MM.1S (cell line): ENCODE measurements around the gene PTPRN2.

Experiments used
- DNase-seq: peaks from one replicate; pipeline ENCODE4 v3.0.0-alpha.2; 2015
- H2AFZ ChIP-seq: fragments of 300-600 bp; sonication (generic); 2 replicates; pipeline ENCODE4 v1.6.0; 2016; ENCODE audit warnings: antibody characterized with exemption, low read length
- H3F3A ChIP-seq: fragments of 300-600 bp; sonication (generic); 2 replicates; pipeline ENCODE4 v1.6.1; 2016; ENCODE audit warnings: mild to moderate bottlenecking, antibody characterized with exemption, low read length, moderate library complexity, mixed read lengths; ENCODE audit not compliant: insufficient read depth
- H3K27ac ChIP-seq: fragments of 300-600 bp; sonication (generic); 2 replicates; pipeline ENCODE4 v1.5.1; 2016; ENCODE audit warnings: mild to moderate bottlenecking, low read length
- H3K27me3 ChIP-seq: fragments of 300-600 bp; sonication (generic); replicated peaks from 2 replicates; pipeline ENCODE4 v1.6.0; 2016; ENCODE audit warnings: low read length; ENCODE audit not compliant: insufficient read depth
- H3K36me3 ChIP-seq: fragments of 300-600 bp; sonication (generic); replicated peaks from 2 replicates; pipeline ENCODE4 v1.6.1; 2016; ENCODE audit warnings: mild to moderate bottlenecking, low read length, mixed read lengths; ENCODE audit not compliant: insufficient read depth
- H3K4me1 ChIP-seq: fragments of 300-600 bp; sonication (generic); 2 replicates; pipeline ENCODE4 v1.6.1; 2016; ENCODE audit warnings: low read length, mixed read lengths
- H3K4me2 ChIP-seq: fragments of 300-600 bp; sonication (generic); 2 replicates; pipeline ENCODE4 v1.6.0; 2016; ENCODE audit warnings: low read depth, low read length
- H3K4me3 ChIP-seq: fragments of 300-600 bp; sonication (generic); 2 replicates; pipeline ENCODE4 v1.5.1; 2016; ENCODE audit warnings: low read length, mixed read lengths
- H3K79me2 ChIP-seq: fragments of 300-600 bp; sonication (generic); 2 replicates; pipeline ENCODE4 v1.6.1; 2016; ENCODE audit warnings: mixed run types, low read length, mixed read lengths
- H3K9ac ChIP-seq: fragments of 300-600 bp; sonication (generic); 2 replicates; pipeline ENCODE4 v1.6.1; 2016; ENCODE audit warnings: low read length, mixed read lengths
- H3K9me2 ChIP-seq: fragments of 300-600 bp; sonication (generic); replicated peaks from 2 replicates; pipeline ENCODE4 v1.6.1; 2016; ENCODE audit warnings: mild to moderate bottlenecking, low read length, mixed read lengths; ENCODE audit not compliant: insufficient read depth
- H3K9me3 ChIP-seq: fragments of 300-600 bp; sonication (generic); replicated peaks from 2 replicates; pipeline ENCODE4 v1.6.1; 2016; ENCODE audit warnings: mild to moderate bottlenecking, low read length, mixed read lengths; ENCODE audit not compliant: insufficient read depth
- H4K20me1 ChIP-seq: fragments of 300-600 bp; sonication (generic); 2 replicates; pipeline ENCODE4 v1.6.1; 2016; ENCODE audit warnings: mild to moderate bottlenecking, low read length, moderate library complexity, mixed read lengths; ENCODE audit not compliant: insufficient read depth
- EZH2 ChIP-seq: fragments of 300-600 bp; sonication (generic); optimal IDR thresholded peaks from 2 replicates; pipeline ENCODE3; 2017; ENCODE audit warnings: low read depth, mild to moderate bottlenecking, antibody characterized with exemption, low read length, mixed read lengths
- EZH2phosphoT487 ChIP-seq: fragments of 300-600 bp; sonication (generic); IDR thresholded peaks from 2 replicates; pipeline ENCODE4 v1.6.1; 2018; ENCODE audit warnings: antibody characterized with exemption, low read length
- TF ChIP-seq, protein P1 (sequence below): fragments of 300-600 bp; sonication (generic); IDR thresholded peaks from 2 replicates; pipeline ENCODE4 v1.5.1; 2016; ENCODE audit warnings: antibody characterized with exemption, low read length, mixed read lengths

The PTPRN2 gene

DNA sequence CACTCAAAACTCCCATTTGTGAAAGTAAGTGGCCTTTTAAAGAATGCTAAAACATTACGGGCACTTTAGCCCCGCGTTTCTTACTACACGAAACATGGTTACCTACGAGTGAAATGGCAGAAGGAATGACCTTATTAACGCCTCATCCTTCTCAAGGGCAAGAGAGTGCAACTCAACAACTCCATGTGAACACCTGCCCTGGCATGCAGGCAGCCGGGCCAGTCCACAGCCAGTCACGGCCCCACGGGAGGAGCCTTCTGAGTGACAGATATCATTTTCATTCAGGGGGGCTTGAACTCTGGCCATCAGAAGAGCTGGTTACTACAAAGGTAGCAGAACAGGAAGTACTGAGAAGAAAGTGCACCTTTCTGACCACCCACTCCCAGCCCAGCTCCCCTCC, 236.1 kb downstream of the PTPRN2 start:
- Histone ChIP-seq H3F3A (no peaks in the 10 kb centered on the region), H3K27me3 (peaks cover 40% of the 10 kb centered on the region), H3K79me2 (no peaks in the 10 kb centered on the region), H3K9me3 (no peaks in the 10 kb centered on the region), H3K4me1 (no peaks in the 10 kb centered on the region), H2AFZ (no peak overlapping the region), H4K20me1 (no peaks in the 10 kb centered on the region), H3K4me2 (no peak overlapping the region), H3K9ac (no peak overlapping the region), H3K4me3 (no peak overlapping the region), H3K27ac (no peak overlapping the region), H3K9me2 (no peaks in the 10 kb centered on the region), H3K36me3 (no peaks in the 10 kb centered on the region)
- TF ChIP-seq, protein P1, sequence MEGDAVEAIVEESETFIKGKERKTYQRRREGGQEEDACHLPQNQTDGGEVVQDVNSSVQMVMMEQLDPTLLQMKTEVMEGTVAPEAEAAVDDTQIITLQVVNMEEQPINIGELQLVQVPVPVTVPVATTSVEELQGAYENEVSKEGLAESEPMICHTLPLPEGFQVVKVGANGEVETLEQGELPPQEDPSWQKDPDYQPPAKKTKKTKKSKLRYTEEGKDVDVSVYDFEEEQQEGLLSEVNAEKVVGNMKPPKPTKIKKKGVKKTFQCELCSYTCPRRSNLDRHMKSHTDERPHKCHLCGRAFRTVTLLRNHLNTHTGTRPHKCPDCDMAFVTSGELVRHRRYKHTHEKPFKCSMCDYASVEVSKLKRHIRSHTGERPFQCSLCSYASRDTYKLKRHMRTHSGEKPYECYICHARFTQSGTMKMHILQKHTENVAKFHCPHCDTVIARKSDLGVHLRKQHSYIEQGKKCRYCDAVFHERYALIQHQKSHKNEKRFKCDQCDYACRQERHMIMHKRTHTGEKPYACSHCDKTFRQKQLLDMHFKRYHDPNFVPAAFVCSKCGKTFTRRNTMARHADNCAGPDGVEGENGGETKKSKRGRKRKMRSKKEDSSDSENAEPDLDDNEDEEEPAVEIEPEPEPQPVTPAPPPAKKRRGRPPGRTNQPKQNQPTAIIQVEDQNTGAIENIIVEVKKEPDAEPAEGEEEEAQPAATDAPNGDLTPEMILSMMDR: no peak
- TF ChIP-seq EZH2phosphoT487 (no peak), EZH2 (no peak)
- DNase-seq: no peak

DNA sequence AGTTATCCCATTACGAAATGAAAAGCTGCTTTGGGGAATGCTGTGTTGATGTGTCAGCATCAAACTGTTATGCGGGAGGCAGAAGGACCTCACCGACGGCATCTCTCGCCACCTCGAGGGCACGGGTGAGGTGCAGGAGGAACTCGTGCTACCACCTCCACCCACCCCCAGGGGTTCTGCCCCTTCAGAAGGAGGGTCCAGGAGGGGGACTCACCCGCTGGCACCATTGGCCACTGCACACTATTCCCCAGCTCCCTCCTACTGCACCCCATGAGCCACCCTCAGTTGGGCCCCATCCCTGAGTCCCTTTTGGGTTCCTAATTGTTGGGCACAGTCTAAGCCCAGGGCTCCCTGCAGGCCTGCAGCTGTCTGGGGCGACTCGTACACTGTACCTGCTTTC, 236.6 kb downstream of the PTPRN2 start:
- DNase-seq: no peak
- Histone ChIP-seq H3K9me2 (no peaks in the 10 kb centered on the region), H4K20me1 (no peaks in the 10 kb centered on the region), H3K4me2 (no peak overlapping the region), H3K27ac (no peak overlapping the region), H3K4me1 (no peaks in the 10 kb centered on the region), H3F3A (no peaks in the 10 kb centered on the region), H3K36me3 (no peaks in the 10 kb centered on the region), H3K9me3 (no peaks in the 10 kb centered on the region), H2AFZ (no peak overlapping the region), H3K4me3 (no peak overlapping the region), H3K27me3 (peaks cover 35% of the 10 kb centered on the region), H3K79me2 (no peaks in the 10 kb centered on the region), H3K9ac (no peak overlapping the region)
- TF ChIP-seq EZH2phosphoT487 (no peak), EZH2 (no peak)
- TF ChIP-seq, protein P1: no peak

DNA sequence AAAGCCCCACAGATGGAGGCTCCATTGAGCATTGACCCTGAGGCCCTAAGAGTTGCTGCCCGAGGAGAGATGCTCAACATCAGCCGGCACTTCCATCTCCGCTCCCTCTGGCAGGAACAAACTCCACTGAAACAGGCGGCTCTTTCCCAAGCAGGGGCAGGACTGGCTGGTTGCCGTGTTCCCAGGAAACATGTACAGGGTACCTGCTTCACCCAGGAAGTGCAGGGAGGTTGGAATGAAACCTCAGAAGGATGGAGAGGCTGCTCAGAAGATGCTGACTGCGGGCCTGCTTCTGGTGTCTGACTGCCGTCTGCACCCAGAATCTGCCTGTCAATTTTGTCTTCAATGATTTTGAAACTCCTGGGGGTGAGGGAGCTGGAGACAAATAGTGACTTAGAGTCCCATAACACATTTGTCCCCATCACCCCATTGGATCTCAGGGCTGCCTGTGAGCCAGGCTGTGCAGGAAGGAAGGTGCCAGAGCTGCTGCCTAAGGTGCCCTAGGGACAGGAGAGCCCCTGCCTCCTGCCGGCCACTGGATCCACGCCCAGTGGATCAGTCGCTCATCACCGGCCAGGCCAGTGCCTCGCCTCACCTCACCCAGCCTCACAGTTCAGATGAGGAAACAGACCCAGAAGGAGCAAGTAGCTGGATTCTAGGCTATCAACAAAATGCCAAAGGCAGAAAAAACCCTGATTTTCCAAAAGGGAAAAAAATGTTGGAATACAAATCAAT, 237.3 kb downstream of the PTPRN2 start:
- H3K27ac ChIP-seq: no peak overlapping the region
- no peak overlapping the region for H3K9ac ChIP-seq
- H3K36me3 ChIP-seq: no peaks in the 10 kb centered on the region
- H3F3A ChIP-seq: no peaks in the 10 kb centered on the region
- H3K9me2 ChIP-seq: no peaks in the 10 kb centered on the region
- no peak overlapping the region for H3K4me3 ChIP-seq
- H2AFZ ChIP-seq: no peak overlapping the region
- H3K4me1 ChIP-seq: no peaks in the 10 kb centered on the region
- H3K27me3 ChIP-seq: peaks cover 28% of the 10 kb centered on the region
- TF ChIP-seq EZH2: no peak
- TF ChIP-seq, protein P1: no peak
- no peak for TF ChIP-seq EZH2phosphoT487
- no peak overlapping the region for H3K4me2 ChIP-seq
- H4K20me1 ChIP-seq: no peaks in the 10 kb centered on the region
- no peaks in the 10 kb centered on the region for H3K79me2 ChIP-seq
- no peak for DNase-seq
- no peaks in the 10 kb centered on the region for H3K9me3 ChIP-seq
